Measurements from ENCODE around the gene SDHA. TPM values are rescaled to one million over a fixed set of nuclear protein-coding genes. Genes with fewer than 3 reads are reported as not detected.
"Not testable (repeated sequence)": the region's sequence is repeated elsewhere in the genome, so short reads cannot be mapped to it uniquely, and the experiment has no call there.

Gene SDHA
- total RNA-seq, 4 donors from 2014 or later, result 45.7 to 71.5 (median 54.9) TPM

DNA sequence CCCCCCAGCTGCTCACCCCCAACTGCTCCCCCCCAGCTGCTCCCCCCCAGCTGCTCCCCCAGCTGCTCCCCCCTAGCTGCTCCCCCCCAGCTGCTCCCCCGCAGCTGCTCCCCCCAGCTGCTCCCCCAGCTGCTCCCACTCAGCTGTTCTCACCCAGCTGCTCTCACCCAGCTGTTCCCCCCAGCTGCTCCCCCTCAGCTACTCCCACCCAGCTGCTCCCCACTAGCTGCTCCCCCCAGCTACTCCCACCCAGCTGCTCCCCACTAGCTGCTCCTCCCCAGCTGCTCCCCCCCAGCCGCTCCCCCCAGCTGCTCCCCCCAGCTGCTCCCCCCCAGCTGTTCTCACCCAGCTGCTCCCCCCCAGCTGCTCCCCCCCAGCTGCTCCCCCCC, 80.6 kb downstream of the SDHA start:
- Histone ChIP-seq H3K27ac (no peak overlapping the region), H3K4me3 (no peak overlapping the region), H3K27me3 (no peaks in the 10 kb centered on the region), H3K36me3 (peaks cover 0 to 22% (median 0%) of the 10 kb centered on the region in 3 donors), H3K4me1 (peaks cover 0 to 4% (median 0%) of the 10 kb centered on the region in 3 donors), H3K9me3 (no peaks in the 10 kb centered on the region)
- intact Hi-C loops (cut with DNase I), result no loop called here
- WGBS, 2 donors, result no CpG with 5 or more reads among the region's 2 CpGs
- DNase-seq, result no peak
- TF ChIP-seq POLR2A (IDR thresholded peaks at IDR 0.05), result no peak
- TF ChIP-seq CTCF (IDR thresholded peaks at IDR 0.05), result no peak

DNA sequence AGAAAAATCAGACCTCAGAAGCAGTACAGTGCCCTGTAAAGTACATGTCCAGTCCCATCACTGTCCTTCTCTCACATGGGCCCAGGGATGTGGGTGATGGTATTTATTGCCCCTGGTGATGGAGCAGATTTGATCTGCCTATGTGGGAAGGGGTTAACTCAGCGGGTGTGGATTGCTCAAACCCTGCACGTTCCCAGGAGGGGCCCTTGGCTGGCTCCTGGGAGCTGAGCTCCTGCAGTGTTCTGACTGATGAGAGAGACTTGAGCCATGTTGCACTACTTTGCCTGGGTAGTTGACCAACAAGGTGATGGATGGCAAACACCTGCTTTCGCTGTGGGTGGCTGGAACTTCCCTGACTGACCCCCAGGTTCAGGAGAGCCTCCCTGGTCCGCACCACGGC, 81.8 kb downstream of the SDHA start:
- DNase-seq; H3K9me3 ChIP-seq; H3K4me1 ChIP-seq; intact Hi-C loops (cut with DNase I); H3K27me3 ChIP-seq; H3K4me3 ChIP-seq; H3K27ac ChIP-seq: not testable (repeated sequence)
- H3K36me3 ChIP-seq, result peaks cover 0 to 15% (median 0%) of the 10 kb centered on the region in 3 donors
- no CpG with 5 or more reads among the region's 5 CpGs for WGBS, 2 donors

GRCh38 chr5:300691-301435, 82.7 kb downstream of the SDHA start:
- H3K36me3 ChIP-seq, result peaks cover 0 to 24% (median 0%) of the 10 kb centered on the region in 3 donors
- DNase-seq; H3K9me3 ChIP-seq; H3K4me1 ChIP-seq; H3K4me3 ChIP-seq; H3K27ac ChIP-seq; H3K27me3 ChIP-seq; intact Hi-C loops (cut with DNase I): not testable (repeated sequence)
- whole genome bisulfite sequencing, 2 donors, result 97 to 100% methylated on average over 6 to 16 of the region's 21 CpGs

- H3K9me3 ChIP-seq; H3K27me3 ChIP-seq; intact Hi-C loops (cut with DNase I); H3K27ac ChIP-seq; H3K4me3 ChIP-seq; DNase-seq; H3K4me1 ChIP-seq: not testable (repeated sequence)
- peaks cover 0 to 39% (median 0%) of the 10 kb centered on the region in 3 donors for H3K36me3 ChIP-seq
- WGBS, 2 donors, result 80% methylated on average over 2 of the region's 8 CpGs; no CpG with 5 or more reads in 1 of the 2 donors
These were observed 84.3 kb downstream of the SDHA start for GRCh38 chr5:302416-302815.

DNA sequence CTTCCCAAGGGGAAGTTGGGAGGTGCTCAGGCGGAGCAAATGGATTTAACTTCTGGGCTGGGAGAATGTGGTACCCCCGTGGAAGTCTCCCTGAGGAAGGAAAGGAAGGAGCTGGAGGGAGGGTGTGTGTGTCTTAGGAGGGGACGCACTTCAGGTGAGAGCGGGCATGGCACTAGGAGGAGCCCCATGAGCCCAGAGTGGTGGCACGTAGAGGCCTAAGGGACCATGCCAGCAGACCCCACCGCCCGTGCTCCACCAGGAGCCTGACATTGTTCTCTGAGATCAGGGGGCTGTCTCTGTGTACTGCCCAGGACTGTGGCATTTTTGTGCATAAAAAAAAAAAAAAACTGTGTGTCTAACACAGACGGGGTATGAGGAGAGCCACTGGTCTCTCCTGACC, 84.8 kb downstream of the SDHA start:
- 80 to 82% methylated on average over 7 to 8 of the region's 8 CpGs for WGBS, 2 donors
- intact Hi-C loops (cut with DNase I), result no loop called here
- Histone ChIP-seq H3K36me3 (peaks cover 0 to 45% (median 3%) of the 10 kb centered on the region in 3 donors), H3K27me3 (no peaks in the 10 kb centered on the region), H3K27ac (no peak overlapping the region), H3K4me1 (peaks cover 0 to 4% (median 0%) of the 10 kb centered on the region in 3 donors), H3K4me3 (no peak overlapping the region), H3K9me3 (no peaks in the 10 kb centered on the region)
- DNase-seq, result no peak
- TF ChIP-seq POLR2A (IDR thresholded peaks at IDR 0.05) (no peak), CTCF (IDR thresholded peaks at IDR 0.05) (no peak)

- intact Hi-C loops (cut with DNase I); DNase-seq; H3K9me3 ChIP-seq; H3K27me3 ChIP-seq; H3K27ac ChIP-seq; H3K4me3 ChIP-seq; H3K4me1 ChIP-seq: not testable (repeated sequence)
- WGBS, 2 donors, result 89 to 100% methylated on average over 1 to 5 of the region's 8 CpGs
- H3K36me3 ChIP-seq, result peaks cover 0 to 52% (median 4%) of the 10 kb centered on the region in 3 donors
These were observed 85.6 kb downstream of the SDHA start for GRCh38 chr5:303741-304140.

GRCh38 chr5:305050-305449, 86.9 kb downstream of the SDHA start:
- Histone ChIP-seq H3K4me1 (peaks cover 0 to 9% (median 0%) of the 10 kb centered on the region in 3 donors), H3K27me3 (no peaks in the 10 kb centered on the region), H3K4me3 (no peak overlapping the region), H3K9me3 (no peaks in the 10 kb centered on the region), H3K27ac (no peak overlapping the region), H3K36me3 (peaks cover 0 to 65% (median 4%) of the 10 kb centered on the region in 3 donors)
- intact Hi-C loops (cut with DNase I), result no loop called here
- DNase-seq, result no peak
- TF ChIP-seq POLR2A (IDR thresholded peaks at IDR 0.05) (no peak), CTCF (IDR thresholded peaks at IDR 0.05) (no peak)
- 74 to 88% methylated on average over 3 to 8 of the region's 9 CpGs for WGBS, 2 donors
